HEK293T (cell line): ENCODE results near the gene LRRC9.
"Not testable (repeated sequence)": the region's sequence is repeated elsewhere in the genome, so short reads cannot be mapped to it uniquely, and the experiment has no call there.

Source experiments
- BHLHE40 ChIP-seq: fragments of 450-650 bp; IDR thresholded peaks from 2 replicates; pipeline ENCODE4 v1.6.1; 2016; ENCODE audit warnings: mild to moderate bottlenecking, moderate library complexity, borderline replicate concordance
- CTBP1 ChIP-seq: fragments of 450-650 bp; IDR thresholded peaks from 2 replicates; pipeline ENCODE4 v1.6.1; 2016; ENCODE audit warnings: borderline replicate concordance
- ELF4 ChIP-seq: fragments of 450-650 bp; IDR thresholded peaks from 2 replicates; pipeline ENCODE4 v1.6.1; 2017; ENCODE audit warnings: antibody characterized with exemption
- FOXK2 ChIP-seq: fragments of 450-650 bp; IDR thresholded peaks from 2 replicates; pipeline ENCODE4 v1.6.1; 2016; ENCODE audit warnings: mild to moderate bottlenecking
- FOXM1 ChIP-seq: fragments of 450-650 bp; IDR thresholded peaks from 2 replicates; pipeline ENCODE4 v1.6.1; 2017; ENCODE audit warnings: mild to moderate bottlenecking, borderline replicate concordance
- HDGF ChIP-seq: fragments of 450-650 bp; IDR thresholded peaks from 2 replicates; pipeline ENCODE4 v1.6.1; 2017; ENCODE audit warnings: antibody characterized with exemption, borderline replicate concordance
- L3MBTL2 ChIP-seq: fragments of 450-650 bp; conservative IDR thresholded peaks from 2 replicates; pipeline ENCODE4 v1.6.1; 2016; ENCODE audit warnings: mild to moderate bottlenecking
- LEF1 ChIP-seq: fragments of 450-650 bp; IDR thresholded peaks from 2 replicates; pipeline ENCODE4 v1.6.1; 2017; ENCODE audit warnings: mild to moderate bottlenecking, borderline replicate concordance
- PKNOX1 ChIP-seq: fragments of 450-650 bp; IDR thresholded peaks from 2 replicates; pipeline ENCODE4 v1.6.1; 2016
- SP1 ChIP-seq: fragments of 450-650 bp; IDR thresholded peaks from 2 replicates; pipeline ENCODE4 v1.6.1; 2017
- SUZ12 ChIP-seq: fragments of 450-650 bp; IDR thresholded peaks from 2 replicates; pipeline ENCODE4 v1.6.1; 2016; ENCODE audit warnings: mild to moderate bottlenecking
- TARDBP ChIP-seq: fragments of 450-650 bp; IDR thresholded peaks from 2 replicates; pipeline ENCODE4 v1.6.1; 2016
- ZNF384 ChIP-seq: fragments of 450-650 bp; IDR thresholded peaks from 2 replicates; pipeline ENCODE4 v1.6.1; 2016

- not testable (repeated sequence) for TF ChIP-seq SUZ12, BHLHE40, PKNOX1, ZNF384, SP1, TARDBP, FOXK2, HDGF, FOXM1, LEF1, L3MBTL2, ELF4, CTBP1
Observed at GRCh38 chr14:60010263-60010662, 90.3 kb downstream of the LRRC9 start.
